ENCODE measurements around the gene FAM163B. TPM values are rescaled to one million over a fixed set of nuclear protein-coding genes. Genes with fewer than 3 reads are reported as not detected.

Gene FAM163B
- not detected for total RNA-seq

DNA sequence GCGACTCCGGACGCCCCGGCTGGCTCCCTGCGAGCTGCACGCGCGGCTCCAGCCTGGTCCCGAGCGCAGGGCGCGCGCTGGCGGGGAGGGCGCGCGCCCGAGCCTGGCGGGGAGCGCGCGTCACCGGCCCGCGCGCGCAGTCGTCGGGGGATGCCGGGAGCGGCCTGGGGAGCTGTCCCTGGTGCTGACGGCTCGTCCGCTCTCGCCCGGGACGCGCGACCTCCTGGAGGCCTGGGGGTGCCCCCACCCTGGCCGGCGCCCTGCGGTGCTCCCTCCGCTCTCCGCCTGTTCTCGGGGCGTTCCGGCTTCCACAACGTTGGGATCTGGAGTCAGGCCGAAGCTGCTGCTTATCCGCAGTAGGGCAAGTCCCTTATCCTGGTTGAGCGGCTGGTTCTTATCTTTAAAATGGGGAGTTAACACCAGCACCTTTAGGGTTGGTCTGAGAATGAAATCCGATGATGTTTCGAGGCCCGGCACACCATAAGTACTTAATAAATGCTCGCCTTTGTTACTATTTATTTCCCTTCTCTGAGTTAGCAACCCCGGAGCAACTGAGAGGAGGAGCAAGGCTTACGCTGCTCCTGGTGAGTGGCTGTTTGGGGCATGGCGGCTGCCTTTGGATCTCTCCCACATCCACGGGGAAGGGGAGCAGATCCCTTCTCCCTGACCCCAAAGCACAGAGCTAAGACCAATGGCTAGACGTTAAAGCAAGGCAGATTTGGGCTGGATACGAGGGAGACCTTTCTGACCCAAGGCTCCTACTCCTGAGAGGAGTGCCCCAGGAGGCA, at the start of gene FAM163B:
TSS of gene FAM163B (minus strand) at position 79 of the 788 bp plus-strand sequence. CDS start 29,166 bp downstream, outside the sequence.
- TF ChIP-seq, protein P1, sequence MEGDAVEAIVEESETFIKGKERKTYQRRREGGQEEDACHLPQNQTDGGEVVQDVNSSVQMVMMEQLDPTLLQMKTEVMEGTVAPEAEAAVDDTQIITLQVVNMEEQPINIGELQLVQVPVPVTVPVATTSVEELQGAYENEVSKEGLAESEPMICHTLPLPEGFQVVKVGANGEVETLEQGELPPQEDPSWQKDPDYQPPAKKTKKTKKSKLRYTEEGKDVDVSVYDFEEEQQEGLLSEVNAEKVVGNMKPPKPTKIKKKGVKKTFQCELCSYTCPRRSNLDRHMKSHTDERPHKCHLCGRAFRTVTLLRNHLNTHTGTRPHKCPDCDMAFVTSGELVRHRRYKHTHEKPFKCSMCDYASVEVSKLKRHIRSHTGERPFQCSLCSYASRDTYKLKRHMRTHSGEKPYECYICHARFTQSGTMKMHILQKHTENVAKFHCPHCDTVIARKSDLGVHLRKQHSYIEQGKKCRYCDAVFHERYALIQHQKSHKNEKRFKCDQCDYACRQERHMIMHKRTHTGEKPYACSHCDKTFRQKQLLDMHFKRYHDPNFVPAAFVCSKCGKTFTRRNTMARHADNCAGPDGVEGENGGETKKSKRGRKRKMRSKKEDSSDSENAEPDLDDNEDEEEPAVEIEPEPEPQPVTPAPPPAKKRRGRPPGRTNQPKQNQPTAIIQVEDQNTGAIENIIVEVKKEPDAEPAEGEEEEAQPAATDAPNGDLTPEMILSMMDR (IDR thresholded peaks at IDR 0.05; ENCODE audit: low read depth), result no peak

DNA sequence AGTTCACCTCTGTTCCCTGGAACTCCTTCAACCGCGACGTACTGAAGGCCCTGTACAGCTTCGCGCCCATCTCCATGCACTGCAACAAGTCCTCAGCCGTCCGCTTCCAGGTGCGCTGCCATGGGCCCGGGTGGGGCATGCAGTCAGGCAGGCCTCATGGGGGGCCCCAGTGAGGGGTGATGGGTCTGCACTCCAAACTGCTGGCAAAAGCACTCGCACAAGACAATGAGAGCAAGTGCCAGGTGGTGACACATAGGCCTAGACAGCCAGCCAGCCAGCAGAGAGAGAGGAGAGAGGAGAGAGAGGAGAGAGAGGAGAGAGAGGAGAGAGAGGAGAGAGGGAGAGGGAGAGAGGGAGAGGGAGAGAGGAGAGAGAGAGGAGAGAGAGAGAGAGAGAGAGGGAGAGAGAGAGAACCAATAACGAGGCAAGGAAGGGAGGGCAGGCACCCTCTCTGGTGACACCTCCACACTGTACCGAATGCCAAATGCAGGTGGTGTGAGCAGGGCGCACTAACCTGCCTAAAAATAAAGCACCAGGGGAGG, 48.0 kb upstream of the FAM163B start:
- TF ChIP-seq, protein P1 (IDR thresholded peaks at IDR 0.05; ENCODE audit: low read depth), result no peak

DNA sequence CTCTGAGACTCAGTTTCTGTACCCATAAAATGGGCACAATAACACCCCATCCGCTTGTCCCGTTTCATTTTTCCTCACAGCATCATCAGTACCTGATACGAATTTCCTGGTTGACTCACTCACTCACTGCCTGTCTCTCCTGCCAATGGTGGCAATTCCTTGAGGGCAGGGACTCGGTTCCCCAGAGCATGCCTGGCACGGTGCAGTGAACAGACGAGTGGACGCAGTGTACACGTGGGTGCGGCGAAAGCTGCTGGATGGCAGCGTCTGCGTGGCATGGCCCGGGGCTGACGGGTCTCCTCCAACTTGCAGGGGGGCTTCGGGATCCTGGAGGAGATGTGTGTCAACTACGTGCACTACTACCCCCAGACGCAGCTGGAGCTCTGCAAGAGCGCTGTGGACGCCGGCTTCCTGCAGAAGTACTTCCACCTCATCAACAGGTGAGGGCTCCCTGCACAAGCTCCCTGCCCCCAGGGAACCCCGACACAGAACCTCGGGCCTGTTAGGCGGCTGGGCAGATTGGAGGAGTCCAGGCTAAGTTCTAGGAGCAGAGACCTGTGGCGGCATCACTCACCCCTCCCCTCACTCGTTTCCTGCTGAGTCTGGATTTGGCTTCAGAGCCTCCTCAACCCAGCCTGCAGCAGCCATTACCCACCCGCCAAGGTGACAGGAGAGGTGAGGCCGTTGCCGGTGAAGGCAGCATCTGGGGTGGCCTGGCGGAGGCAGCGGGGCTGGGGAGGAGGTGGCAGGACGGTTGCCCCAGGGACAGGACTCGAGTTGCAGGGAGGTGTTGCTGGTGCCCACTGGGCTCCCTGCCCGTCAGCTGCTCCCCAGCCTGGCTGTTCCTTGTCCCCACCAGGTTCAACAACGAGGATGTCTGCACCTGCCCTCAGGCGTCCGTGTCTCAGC, 47.3 kb upstream of the FAM163B start:
- TF ChIP-seq, protein P1 (IDR thresholded peaks at IDR 0.05; ENCODE audit: low read depth), result no peak

DNA sequence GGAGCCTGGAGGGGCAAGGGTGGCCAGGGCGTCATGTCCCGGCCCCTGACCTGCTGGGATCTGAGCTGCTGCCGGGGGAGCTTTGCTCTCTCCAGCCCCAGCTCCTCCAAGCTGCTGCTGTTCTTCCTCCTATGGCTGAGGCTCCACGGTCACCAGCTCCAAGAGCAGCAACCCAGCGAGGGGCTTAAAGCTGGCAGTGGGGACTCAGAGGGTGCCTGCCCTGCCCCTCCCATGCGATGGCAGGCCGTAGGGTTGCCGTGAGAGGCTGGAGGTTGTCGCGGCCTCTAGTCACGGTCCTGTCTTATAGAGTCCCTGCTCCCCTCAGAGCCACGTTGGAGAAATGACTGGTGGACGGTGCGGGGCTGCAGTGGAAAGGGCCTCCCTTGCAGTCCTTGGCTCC, 46.5 kb upstream of the FAM163B start:
- TF ChIP-seq, protein P1 (IDR thresholded peaks at IDR 0.05; ENCODE audit: low read depth), result no peak

DNA sequence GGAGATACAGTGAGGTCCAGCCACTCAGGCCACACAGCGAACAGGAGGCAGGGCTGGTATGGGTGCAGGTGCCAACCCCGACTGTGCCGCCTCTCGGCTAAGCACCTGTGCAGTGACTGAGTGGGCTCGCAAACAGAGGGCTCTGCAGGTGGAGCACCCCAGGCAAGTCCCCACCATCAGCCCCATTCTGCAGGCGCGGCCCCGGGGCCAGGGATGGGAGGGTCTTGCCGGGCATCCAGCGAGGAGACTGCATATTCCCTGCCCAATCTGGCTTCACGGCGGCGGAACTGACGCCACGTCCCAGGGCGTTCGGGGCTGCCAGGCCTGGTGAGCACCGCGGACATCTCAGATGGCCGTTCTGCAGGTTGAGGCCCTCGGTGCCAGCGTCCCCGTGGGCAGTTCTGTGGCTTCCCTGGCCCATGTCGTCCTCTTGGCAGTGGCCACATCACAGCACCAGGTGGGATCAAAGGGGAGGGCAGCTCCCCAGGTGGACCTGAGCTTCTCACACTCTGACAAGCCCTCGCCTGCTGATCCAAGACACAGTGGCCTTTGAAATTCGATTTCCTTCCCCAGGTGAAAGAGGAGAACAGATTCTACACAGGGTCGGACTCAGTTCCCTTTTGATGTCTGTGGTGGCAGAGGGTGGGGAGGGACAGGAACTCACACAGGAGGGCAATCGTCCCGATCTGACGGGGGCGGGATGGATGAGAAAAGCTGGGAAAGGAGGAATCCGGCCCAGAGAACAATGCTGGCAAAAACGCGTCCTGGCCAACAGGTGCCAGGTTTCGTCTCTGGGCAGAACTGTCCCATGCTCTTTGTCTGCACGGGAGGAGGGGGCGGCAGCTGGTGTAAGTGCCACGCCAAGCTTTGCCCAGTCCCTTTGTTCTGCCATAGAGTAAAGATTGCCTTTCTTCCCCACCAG, 45.8 kb upstream of the FAM163B start:
- TF ChIP-seq, protein P1 (IDR thresholded peaks at IDR 0.05; ENCODE audit: low read depth), result no peak

DNA sequence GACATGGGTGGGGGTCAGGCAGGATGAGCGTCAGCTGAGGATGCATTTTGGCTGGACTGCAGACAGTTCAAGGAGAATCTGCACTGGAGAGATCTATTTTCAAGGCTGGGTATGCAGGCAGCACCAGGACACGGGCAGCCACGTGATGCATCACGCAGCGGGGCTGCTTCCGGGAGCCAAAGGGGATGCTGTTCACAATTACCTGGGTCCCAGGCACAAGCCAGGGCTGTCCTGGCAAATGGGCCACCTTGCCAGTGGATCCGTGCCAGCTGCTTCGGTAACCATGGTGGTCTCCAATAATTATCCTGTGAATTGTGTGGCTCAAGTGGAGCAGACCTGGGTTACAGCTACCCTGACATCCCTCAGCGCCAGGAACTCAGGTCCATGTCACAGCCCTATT, 44.4 kb upstream of the FAM163B start:
- TF ChIP-seq, protein P1 (IDR thresholded peaks at IDR 0.05; ENCODE audit: low read depth), result no peak

Data from subcutaneous adipose tissue (tissue), 4 donors.